HepG2 (cell line): ENCODE data around the gene UNC13D. TPM values are rescaled to one million over a fixed set of nuclear protein-coding genes. Genes with fewer than 3 reads are reported as not detected.

ENCODE experiments used
- ATAC-seq: fragments of 200-7000 bp; cut with Tn5 transposase; 3 replicates; pipeline ENCODE4 v1.9.1; 2020; ENCODE audit warnings: mild to moderate bottlenecking, moderate library complexity
- BruUV-seq: library from RNA; stranded (reverse); fragments of 400-500 nt; replicated peaks from 2 replicates; lab custom pipeline; 2021; lab: Mats Ljungman, UMichigan
- CTCF ChIA-PET: fragments of 300-600 bp; formaldehyde crosslinking; extraction: SDS; loops from one replicate; lab custom pipeline; 2021; ENCODE audit warnings: low total read pairs, inconsistent platforms, low intra/inter-chr PET ratio; lab: Yijun Ruan, JAX
- POLR2A ChIA-PET: fragments of 350-600 bp; sonication (Branson Sonifier 250); formaldehyde crosslinking; loops from one replicate; lab custom pipeline; 2020; ENCODE audit warnings: antibody characterized with exemption, inconsistent platforms; lab: Yijun Ruan, JAX
- DNase-seq: peaks from one replicate; pipeline ENCODE4 v3.0.0-alpha.2; 2015; ENCODE audit warnings: low spot score
- FAIRE-seq: peaks from 3 replicates; lab custom pipeline; 2011; peaks lifted over from hg19 to GRCh38; lab: Jason Lieb, UNC
- H2AFZ ChIP-seq: one replicate; pipeline ENCODE4 v1.6.1; 2011; ENCODE audit warnings: low read length, inconsistent platforms
- H3K27ac ChIP-seq: fragments of 300-600 bp; 3 replicates; pipeline ENCODE4 v1.8.0; 2011; ENCODE audit warnings: mixed run types, mild to moderate bottlenecking, mixed read lengths, low read length, inconsistent platforms; ENCODE audit not compliant: insufficient read depth; ENCODE audit errors: extremely low read length
- H3K27me3 ChIP-seq, 2 experiments: fragments of 200-600 bp in 1 of 2; 2 replicates in 1 of 2; 3 replicates in 1 of 2; pipeline versions ENCODE4 v1.6.0 to v1.8.0; 2011; ENCODE audit warnings: low read length in 2 of 2, mild to moderate bottlenecking in 2 of 2, moderate library complexity in 2 of 2, inconsistent platforms in 1 of 2; ENCODE audit not compliant: insufficient read depth in 2 of 2, control insufficient read depth in 1 of 2
- H3K36me3 ChIP-seq, 2 experiments: fragments of 200-600 bp in 1 of 2; replicated peaks in 1 of 2; 2 replicates in 1 of 2; 3 replicates in 1 of 2; pipeline versions ENCODE4 v1.5.1 to v1.8.0; 2011; ENCODE audit warnings: low read length in 2 of 2, inconsistent platforms in 1 of 2; ENCODE audit not compliant: insufficient read depth in 2 of 2, control insufficient read depth in 1 of 2
- H3K4me1 ChIP-seq: 2 replicates; pipeline ENCODE4 v1.5.1; 2012; ENCODE audit warnings: low read length, inconsistent platforms; ENCODE audit not compliant: insufficient read depth
- H3K4me2 ChIP-seq: 2 replicates; pipeline ENCODE4 v1.6.0; 2011; ENCODE audit warnings: low read depth, low read length, inconsistent platforms
- H3K4me3 ChIP-seq, 3 experiments: fragments of 200-600 bp in 1 of 3; sonication (generic), shearing (Covaris generic) in 1 of 3; replicated peaks in 1 of 3; 2 replicates each; pipeline ENCODE4 v1.5.1; 2011 to 2016; ENCODE audit warnings: low read length in 3 of 3, inconsistent platforms in 2 of 3, low read depth in 2 of 3, mild to moderate bottlenecking in 2 of 3, control low read depth in 1 of 3, mixed read lengths in 1 of 3; ENCODE audit not compliant: insufficient read depth in 1 of 3
- H3K79me2 ChIP-seq: one replicate; pipeline ENCODE4 v1.6.1; 2011; ENCODE audit warnings: low read length, inconsistent platforms; ENCODE audit not compliant: insufficient read depth
- H3K9ac ChIP-seq: 2 replicates; pipeline ENCODE4 v1.6.0; 2011; ENCODE audit warnings: mild to moderate bottlenecking, low read depth, low read length, inconsistent platforms; ENCODE audit not compliant: insufficient read depth
- H3K9me3 ChIP-seq: 2 replicates; pipeline ENCODE4 v1.5.1; 2012; ENCODE audit warnings: mild to moderate bottlenecking, low read length
- H4K20me1 ChIP-seq: 2 replicates; pipeline ENCODE4 v1.6.0; 2011; ENCODE audit warnings: inconsistent platforms, mild to moderate bottlenecking, low read length, moderate library complexity; ENCODE audit not compliant: insufficient read depth
- CHD2 ChIP-seq: IDR thresholded peaks from 2 replicates; pipeline ENCODE4 v1.6.1; 2011; ENCODE audit warnings: low read depth, low read length, improper control_type of control experiment
- FOSL1 ChIP-seq: sonication (generic); formaldehyde crosslinking; IDR thresholded peaks from 2 replicates; pipeline ENCODE4 v1.9.0; 2021; ENCODE audit warnings: missing genetic modification reagents, borderline replicate concordance
- FOXA1 ChIP-seq, 2 experiments: fragments of 450-650 bp in 1 of 2; sonication (generic) in 1 of 2; formaldehyde crosslinking in 1 of 2; IDR thresholded peaks; 2 replicates each; pipeline versions ENCODE4 v1.4.0 to v1.6.1; 2016 to 2020; ENCODE audit warnings: missing genetic modification reagents in 1 of 2
- GATAD1 ChIP-seq: IDR thresholded peaks from 2 replicates; pipeline ENCODE4 v1.6.1; 2016; ENCODE audit warnings: missing genetic modification reagents, missing compliant biosample characterization
- KMT2B ChIP-seq: IDR thresholded peaks from 2 replicates; pipeline ENCODE4 v1.6.1; 2016; ENCODE audit warnings: missing genetic modification reagents, missing compliant biosample characterization
- MAFF ChIP-seq: IDR thresholded peaks from 2 replicates; pipeline ENCODE4 v1.6.1; 2011; ENCODE audit warnings: low read depth, low read length, improper control_type of control experiment
- MBNL3 ChIP-seq: fragments of 250-450 bp; sonication (Bioruptor Pico); conservative IDR thresholded peaks from 2 replicates; pipeline ENCODE4 v1.8.0; 2022; ENCODE audit warnings: mild to moderate bottlenecking, inconsistent platforms
- MED8 ChIP-seq: sonication (generic); formaldehyde crosslinking; IDR thresholded peaks from 2 replicates; pipeline ENCODE4 v1.8.1; 2023; ENCODE audit warnings: mild to moderate bottlenecking, missing genetic modification reagents; ENCODE audit not compliant: insufficient replicate concordance
- NCOA2 ChIP-seq: sonication (generic); formaldehyde crosslinking; IDR thresholded peaks from 2 replicates; pipeline ENCODE4 v1.8.0; 2022; ENCODE audit warnings: inconsistent platforms
- NR2F2 ChIP-seq: IDR thresholded peaks from 2 replicates; pipeline ENCODE4 v1.6.1; 2012; ENCODE audit warnings: low read depth, inconsistent platforms, borderline replicate concordance
- PHB2 ChIP-seq: fragments of 450-650 bp; IDR thresholded peaks from 2 replicates; pipeline ENCODE4 v1.6.1; 2018; ENCODE audit not compliant: partially characterized antibody
- POLR2AphosphoS2 ChIP-seq: IDR thresholded peaks from 2 replicates; pipeline ENCODE4 v1.6.1; 2011; ENCODE audit warnings: low read depth, low read length, improper control_type of control experiment
- PPARG ChIP-seq: conservative IDR thresholded peaks from 2 replicates; pipeline ENCODE4 v1.6.1; 2016; ENCODE audit warnings: missing biosample characterization, missing genetic modification reagents
- RCOR2 ChIP-seq: IDR thresholded peaks from 2 replicates; pipeline ENCODE4 v1.6.1; 2016; ENCODE audit warnings: missing biosample characterization, missing genetic modification reagents
- SCMH1 ChIP-seq: sonication (generic); formaldehyde crosslinking; IDR thresholded peaks from 2 replicates; pipeline ENCODE4 v1.9.0; 2021; ENCODE audit warnings: missing genetic modification reagents, mild to moderate bottlenecking, borderline replicate concordance
- SMAD1 ChIP-seq: sonication (generic); formaldehyde crosslinking; IDR thresholded peaks from 2 replicates; pipeline ENCODE4 v1.4.0; 2020; ENCODE audit warnings: missing genetic modification reagents, low read depth, mild to moderate bottlenecking, borderline replicate concordance
- SNAI1 ChIP-seq: sonication (generic); formaldehyde crosslinking; IDR thresholded peaks from 2 replicates; pipeline ENCODE4 v1.5.0; 2020; ENCODE audit warnings: mild to moderate bottlenecking, missing genetic modification reagents, borderline replicate concordance
- SRY ChIP-seq: sonication (generic); formaldehyde crosslinking; IDR thresholded peaks from 2 replicates; pipeline ENCODE4 v1.8.0; 2022; ENCODE audit warnings: mild to moderate bottlenecking, missing genetic modification reagents
- TEAD3 ChIP-seq: optimal IDR thresholded peaks from 2 replicates; pipeline ENCODE3; 2016; ENCODE audit warnings: borderline replicate concordance
- WIZ ChIP-seq: sonication (generic); formaldehyde crosslinking; IDR thresholded peaks from 2 replicates; pipeline ENCODE4 v1.5.1; 2020; ENCODE audit warnings: mild to moderate bottlenecking, missing genetic modification reagents
- ZBTB38 ChIP-seq: sonication (generic); formaldehyde crosslinking; IDR thresholded peaks from 2 replicates; pipeline ENCODE4 v1.5.1; 2020; ENCODE audit warnings: mild to moderate bottlenecking, missing genetic modification reagents
- ZNF296 ChIP-seq: sonication (generic); formaldehyde crosslinking; conservative IDR thresholded peaks from 2 replicates; pipeline ENCODE4 v1.5.0; 2020; ENCODE audit warnings: mild to moderate bottlenecking, missing genetic modification reagents
- ZNF598 ChIP-seq: sonication (generic); formaldehyde crosslinking; IDR thresholded peaks from 2 replicates; pipeline ENCODE4 v1.5.1; 2020; ENCODE audit warnings: mild to moderate bottlenecking, missing genetic modification reagents, borderline replicate concordance
- WGBS: methylation state at CpG from one replicate; pipeline ENCODE4 v1.1.6; 2017; ENCODE audit warnings: low lambda C conversion rate; 5-methylcytosine and 5-hydroxymethylcytosine counted together
- in situ Hi-C: cut with HindIII; loops from 2 replicates; pipeline ENCODE4 v1.10.0; 2017; ENCODE audit warnings: low pct_unique_long_range_greater_than_20kb; ENCODE audit not compliant: extremely low pct_ligation_motif_present
- intact Hi-C: fragments of 100-400 bp; cut with micrococcal nuclease; formaldehyde crosslinking; loops from one replicate; pipeline ENCODE4 v1.10.0; 2022; ENCODE audit not compliant: unreplicated experiment
- polyA plus RNA-seq, 8 experiments: library from polyadenylated mRNA; depleted of rRNA in 3 of 8; stranded (reverse) in 7 of 8; unstranded in 1 of 8; fragments of >200 nt; fragmentation: Illumina TruSeq in 4 of 8; extraction: Trizol in 4 of 8; gene quantifications; 2 replicates each; pipeline versions ENCODE4 v1.2.1 to v1.2.3, GENCODE V29; 2011 to 2016; ENCODE audit warnings: low read depth in 4 of 8, missing spikeins in 1 of 8, mixed read lengths in 1 of 8; ENCODE audit not compliant: insufficient read depth in 1 of 8
- total RNA-seq, 5 experiments: library from RNA; depleted of rRNA; stranded (reverse); fragments of >200 nt; fragmentation: Illumina TruSeq; extraction: Trizol; gene quantifications; 2 replicates each; pipeline ENCODE4 v1.2.3, GENCODE V29; 2016; ENCODE audit warnings: low read depth in 1 of 5
- TF ChIP-seq, protein P1 (sequence below): sonication (generic); formaldehyde crosslinking; conservative IDR thresholded peaks from 2 replicates; pipeline ENCODE4 v1.8.0; 2022; ENCODE audit warnings: missing genetic modification reagents

Gene UNC13D
- total and polyA plus RNA-seq, 2 of the 13 experiments (the other 11 are each of a cell fraction or from before 2014, with no cell fraction given): 29.7 to 42.7 TPM

DNA sequence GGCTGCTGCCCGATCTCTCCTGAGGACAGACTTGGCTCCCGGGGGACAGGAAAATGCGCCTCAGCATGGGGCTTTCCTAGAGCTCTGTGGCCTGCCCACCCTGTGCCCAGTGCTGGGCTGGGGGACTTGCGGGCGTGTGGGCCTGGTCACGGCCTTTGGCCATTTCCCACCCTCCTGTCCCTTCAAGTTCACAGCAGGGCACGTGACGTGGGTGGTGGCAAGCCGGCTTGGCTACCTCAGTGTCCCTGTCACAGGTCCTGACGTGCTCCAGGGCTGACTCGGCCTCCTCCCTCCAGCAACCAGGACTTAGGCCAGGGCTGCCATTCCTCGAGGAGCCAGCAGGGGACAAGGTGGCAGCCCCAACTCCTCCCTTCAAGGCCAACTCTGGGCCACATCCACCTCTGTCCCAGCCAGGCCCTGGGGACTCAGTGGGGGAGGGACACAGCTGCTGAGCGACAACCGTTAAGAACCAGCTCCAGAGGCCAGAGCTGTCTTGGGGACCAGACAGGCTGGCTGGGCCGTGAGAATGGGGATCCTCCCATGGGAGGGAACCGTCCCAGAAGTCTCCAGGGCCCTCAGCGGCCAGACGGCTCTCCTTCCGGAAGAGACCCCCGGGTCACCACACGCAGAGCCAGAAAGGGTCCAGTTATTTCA, 981 bp upstream of the UNC13D start (continued):
- no peak; the same call in 1 of the 2 replicates for TF ChIP-seq RCOR2 (CRISPR knock-in tag)
- TF ChIP-seq CHD2: no peak
- TF ChIP-seq POLR2AphosphoS2: no peak
- TF ChIP-seq MAFF: no peak
- no peak for TF ChIP-seq SCMH1 (CRISPR knock-in tag)
- no peak for TF ChIP-seq NR2F2
- peak; percentile 61; the same call in 1 of the 2 replicates for TF ChIP-seq GATAD1 (CRISPR knock-in tag)
- TF ChIP-seq NCOA2 (CRISPR knock-in tag): peak; percentile 49
- TF ChIP-seq MBNL3 (CRISPR knock-in tag): no peak
- TF ChIP-seq WIZ (CRISPR knock-in tag): no peak

DNA sequence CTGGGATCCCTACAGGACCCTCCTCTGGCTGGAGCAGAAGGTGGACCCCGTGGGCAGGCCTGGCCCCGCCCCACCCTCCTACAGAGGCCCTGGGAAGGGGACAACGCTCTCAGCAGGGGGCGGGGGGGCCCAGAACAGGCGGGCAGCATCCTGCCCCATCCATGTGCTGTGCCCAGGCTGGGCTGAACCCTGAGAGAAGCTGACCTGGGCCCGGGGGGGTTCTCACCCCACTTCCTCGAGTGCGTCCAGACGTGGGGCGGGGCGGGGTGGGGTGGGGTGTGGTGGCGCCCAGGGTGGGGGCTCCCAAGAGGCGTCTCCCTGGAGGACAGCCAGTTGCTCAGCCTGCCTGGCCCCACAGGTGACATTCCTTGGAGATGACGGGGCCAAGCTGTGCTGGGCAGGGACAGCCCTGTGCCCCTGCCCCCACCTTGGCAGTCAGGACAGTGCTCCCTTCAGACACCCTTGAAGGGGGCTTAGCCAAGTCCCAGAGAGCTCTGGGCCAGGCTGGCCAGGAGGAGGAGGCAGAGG, 390 bp upstream of the UNC13D start:
- Histone ChIP-seq H3K4me2 (peak overlapping the region; percentile 96), H2AFZ (no peak overlapping the region), H3K4me3 (peak overlapping the region; percentile 66 to 84 (median 66)), H3K27me3 (no peaks in the 10 kb centered on the region), H3K9ac (peak overlapping the region; percentile 77), H4K20me1 (0 out of 2 replicates have a peak, but pooled peaks cover 2% of the 10 kb centered on the region), H3K79me2 (no peaks in the 10 kb centered on the region), H3K4me1 (peaks cover 67% of the 10 kb centered on the region), H3K9me3 (no peaks in the 10 kb centered on the region), H3K27ac (peak overlapping the region; percentile 79), H3K36me3 (peaks cover 6 to 18% of the 10 kb centered on the region in 2 experiments)
- ChIA-PET POLR2A (interaction anchor here (1.0 to 7.7 kb wide), 18 partner anchors 11 to 156 kb away, joined by 3 to 229 read pairs (median 13); partner anchors contain the start of genes CDK3, MRPL38, TRIM47 and TRIM65), CTCF (interaction anchor here (3.0 kb wide), 1 partner anchor 16 kb away, joined by 7 read pairs; no protein-coding TSS in a partner anchor)
- whole genome bisulfite sequencing: 0% methylated on average over 3 of the region's 14 CpGs
- peak; percentile 25 for ATAC-seq
- intact Hi-C loops: loop anchor here (2.0 kb wide), 1 partner anchor 66 kb away; a partner anchor contains a TSS
- FAIRE-seq: no peak
- BruUV-seq: no TSS peak
- in situ Hi-C loops: no loop called here
- DNase-seq: peak; percentile 64
- TF ChIP-seq, protein P1, sequence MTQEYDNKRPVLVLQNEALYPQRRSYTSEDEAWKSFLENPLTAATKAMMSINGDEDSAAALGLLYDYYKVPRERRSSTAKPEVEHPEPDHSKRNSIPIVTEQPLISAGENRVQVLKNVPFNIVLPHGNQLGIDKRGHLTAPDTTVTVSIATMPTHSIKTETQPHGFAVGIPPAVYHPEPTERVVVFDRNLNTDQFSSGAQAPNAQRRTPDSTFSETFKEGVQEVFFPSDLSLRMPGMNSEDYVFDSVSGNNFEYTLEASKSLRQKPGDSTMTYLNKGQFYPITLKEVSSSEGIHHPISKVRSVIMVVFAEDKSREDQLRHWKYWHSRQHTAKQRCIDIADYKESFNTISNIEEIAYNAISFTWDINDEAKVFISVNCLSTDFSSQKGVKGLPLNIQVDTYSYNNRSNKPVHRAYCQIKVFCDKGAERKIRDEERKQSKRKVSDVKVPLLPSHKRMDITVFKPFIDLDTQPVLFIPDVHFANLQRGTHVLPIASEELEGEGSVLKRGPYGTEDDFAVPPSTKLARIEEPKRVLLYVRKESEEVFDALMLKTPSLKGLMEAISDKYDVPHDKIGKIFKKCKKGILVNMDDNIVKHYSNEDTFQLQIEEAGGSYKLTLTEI: no peak
- 0 out of 2 replicates have a peak, but pooled peaks have one; percentile 11 for TF ChIP-seq ZBTB38 (CRISPR knock-in tag)
- TF ChIP-seq SNAI1 (CRISPR knock-in tag): no peak
- TF ChIP-seq FOSL1 (CRISPR knock-in tag): peak; percentile 48; the same call in 1 of the 2 replicates
- TF ChIP-seq SMAD1 (CRISPR knock-in tag): 0 out of 2 replicates have a peak, but pooled peaks have one; percentile 9
- no peak for TF ChIP-seq SRY (CRISPR knock-in tag)
- TF ChIP-seq TEAD3 (CRISPR knock-in tag): peak; percentile 73
- peak; percentile 48 for TF ChIP-seq MED8 (CRISPR knock-in tag)
- no peak for TF ChIP-seq FOXA1 (IDR thresholded peaks at IDR 0.05)
- TF ChIP-seq FOXA1 (CRISPR knock-in tag; IDR thresholded peaks at IDR 0.05): no peak
- no peak for TF ChIP-seq ZNF296 (CRISPR knock-in tag)
- 0 out of 2 replicates have a peak, but pooled peaks have one; percentile 7 for TF ChIP-seq PPARG
- TF ChIP-seq KMT2B (CRISPR knock-in tag): no peak
- no peak; the same call in 1 of the 2 replicates for TF ChIP-seq ZNF598 (CRISPR knock-in tag)
- TF ChIP-seq PHB2: no peak
